ENCODE data around the gene TTLL12.

TTLL12 gene

DNA sequence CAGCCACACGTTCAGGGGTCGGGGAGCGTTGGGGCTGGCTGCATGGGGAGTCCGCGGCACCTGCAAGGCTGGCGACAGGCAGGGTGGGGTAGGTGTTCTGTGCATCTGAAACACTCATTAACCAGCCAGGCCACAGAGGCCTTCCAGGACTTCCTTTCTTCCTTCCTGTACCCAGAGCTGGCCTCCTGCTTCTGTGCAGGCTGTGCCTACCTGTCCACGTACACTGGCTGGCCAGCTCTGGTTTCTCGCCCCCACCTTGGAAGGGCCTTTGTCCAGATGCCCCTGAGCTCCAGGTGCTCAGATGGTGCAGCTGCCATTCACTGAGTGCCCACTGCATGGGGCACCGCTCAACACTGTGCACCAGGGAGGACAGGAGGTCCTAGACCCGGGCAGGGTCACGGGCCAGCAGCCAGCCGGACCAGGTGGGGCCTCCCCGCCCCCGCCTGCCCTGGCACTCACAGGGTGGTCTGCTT is 15.9 kb downstream of the TTLL12 start:
- DNase-seq, result no peak

GRCh38 chr22:43170131-43170480 is 16.8 kb downstream of the TTLL12 start:
- DNase-seq, result no peak

DNA sequence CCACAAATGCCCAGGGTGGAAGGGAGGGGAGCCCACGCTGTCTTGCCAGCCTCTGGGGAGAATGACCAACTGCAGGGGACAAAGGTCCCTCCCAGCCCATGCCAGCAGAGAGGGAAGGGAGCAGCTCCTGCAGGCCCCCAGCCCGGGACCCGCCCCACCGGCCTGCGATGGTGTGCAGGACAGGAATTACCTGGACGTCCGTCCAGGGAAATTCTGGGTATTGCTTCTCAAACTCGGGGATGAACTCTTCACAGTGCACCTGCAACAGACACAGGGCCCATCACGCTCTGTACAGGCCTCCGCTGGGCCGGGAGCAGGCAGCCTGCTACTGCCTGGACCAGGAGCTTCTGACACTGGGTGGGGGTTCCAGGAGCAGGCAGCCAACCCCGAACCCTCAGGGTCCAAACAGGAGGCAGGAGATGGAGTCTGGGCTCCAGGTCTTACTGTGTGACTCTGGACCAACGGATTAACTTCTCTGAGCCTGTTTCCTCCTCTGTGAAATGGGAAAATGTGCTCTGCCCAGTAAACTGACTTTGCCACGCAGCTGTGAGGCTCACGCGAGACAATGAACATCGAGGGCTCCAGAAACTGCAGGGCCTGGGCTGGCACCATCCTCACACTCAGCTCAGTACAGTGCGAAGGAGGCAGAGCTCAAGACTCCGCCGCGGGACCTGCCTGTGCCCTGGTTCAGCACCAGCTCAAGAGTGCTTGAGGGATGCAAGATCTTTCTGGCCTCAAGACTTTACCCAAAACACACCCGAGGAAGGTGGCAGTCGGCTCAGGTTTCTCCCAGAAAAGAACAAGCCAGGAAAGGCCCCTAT is 17.4 kb downstream of the TTLL12 start:
- DNase-seq, result no peak

DNA sequence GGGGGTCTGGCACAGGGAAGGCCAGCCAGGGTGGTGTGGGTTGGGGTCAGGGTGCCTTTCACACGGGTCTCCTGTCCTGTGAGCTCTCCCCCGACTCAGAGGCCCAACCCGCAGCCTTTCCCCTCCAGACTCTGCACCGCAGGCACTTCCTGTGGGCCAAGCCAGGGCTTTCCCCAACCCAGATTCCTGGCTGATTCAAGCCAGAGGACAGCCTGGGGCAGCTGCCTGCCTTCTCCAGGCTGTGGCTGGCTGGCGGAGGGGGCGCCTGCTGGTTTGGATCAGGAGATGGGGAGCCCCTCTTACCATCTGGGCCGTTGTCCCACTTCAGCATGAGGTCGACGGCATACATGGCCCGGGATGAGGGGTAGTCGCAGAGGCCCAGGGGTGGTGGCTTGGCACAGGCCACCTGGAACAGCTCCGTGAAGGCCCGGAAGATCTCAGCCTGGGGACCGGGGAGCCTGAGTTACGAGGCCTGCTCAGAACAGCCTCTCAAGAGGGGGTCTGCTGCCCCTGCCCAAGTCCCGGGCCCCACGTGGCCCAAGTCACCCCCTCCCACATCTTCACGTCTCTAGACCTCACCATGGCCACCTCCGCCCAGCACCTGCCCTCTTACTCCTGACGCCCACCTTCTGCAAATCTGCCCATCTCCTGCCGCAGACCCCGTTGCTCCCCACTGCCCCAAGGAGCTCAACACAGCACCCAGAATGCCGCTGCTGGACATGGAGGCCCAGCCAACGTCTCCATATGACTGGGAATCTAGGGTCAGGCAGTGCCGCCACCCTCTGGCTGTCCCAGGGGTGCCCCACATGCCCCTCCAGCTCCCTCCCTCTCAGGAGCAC is 18.2 kb downstream of the TTLL12 start:
- peak; percentile 54 for DNase-seq

DNA sequence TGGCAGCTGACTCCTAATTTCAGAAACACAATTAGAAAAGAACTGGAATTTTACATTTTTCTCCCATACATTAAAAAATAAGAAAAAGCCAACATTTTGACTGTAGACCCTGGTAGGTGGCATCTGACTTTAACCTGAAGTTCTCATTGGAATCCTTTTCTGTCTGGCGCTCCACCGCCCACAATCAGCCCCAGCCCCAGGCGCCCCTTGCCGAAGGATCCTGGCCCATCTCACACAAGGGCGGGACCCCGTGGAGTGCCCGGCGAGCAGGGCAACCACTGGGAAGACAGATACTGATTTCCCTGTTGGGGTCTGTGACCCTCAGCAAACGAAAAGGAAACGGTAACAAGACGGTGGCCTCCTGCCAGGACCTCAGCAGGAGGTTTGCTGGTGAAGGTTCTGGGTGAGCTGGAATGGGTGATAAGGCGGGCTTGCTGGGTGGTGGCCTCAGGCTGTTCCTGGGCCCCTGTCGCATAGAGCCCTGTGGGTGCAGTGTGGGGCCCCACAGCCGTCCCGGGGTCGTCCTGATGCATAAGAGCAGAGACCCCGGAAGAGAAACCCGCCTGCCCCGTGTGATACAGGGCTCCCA is 19.8 kb downstream of the TTLL12 start:
- no peak for DNase-seq

DNA sequence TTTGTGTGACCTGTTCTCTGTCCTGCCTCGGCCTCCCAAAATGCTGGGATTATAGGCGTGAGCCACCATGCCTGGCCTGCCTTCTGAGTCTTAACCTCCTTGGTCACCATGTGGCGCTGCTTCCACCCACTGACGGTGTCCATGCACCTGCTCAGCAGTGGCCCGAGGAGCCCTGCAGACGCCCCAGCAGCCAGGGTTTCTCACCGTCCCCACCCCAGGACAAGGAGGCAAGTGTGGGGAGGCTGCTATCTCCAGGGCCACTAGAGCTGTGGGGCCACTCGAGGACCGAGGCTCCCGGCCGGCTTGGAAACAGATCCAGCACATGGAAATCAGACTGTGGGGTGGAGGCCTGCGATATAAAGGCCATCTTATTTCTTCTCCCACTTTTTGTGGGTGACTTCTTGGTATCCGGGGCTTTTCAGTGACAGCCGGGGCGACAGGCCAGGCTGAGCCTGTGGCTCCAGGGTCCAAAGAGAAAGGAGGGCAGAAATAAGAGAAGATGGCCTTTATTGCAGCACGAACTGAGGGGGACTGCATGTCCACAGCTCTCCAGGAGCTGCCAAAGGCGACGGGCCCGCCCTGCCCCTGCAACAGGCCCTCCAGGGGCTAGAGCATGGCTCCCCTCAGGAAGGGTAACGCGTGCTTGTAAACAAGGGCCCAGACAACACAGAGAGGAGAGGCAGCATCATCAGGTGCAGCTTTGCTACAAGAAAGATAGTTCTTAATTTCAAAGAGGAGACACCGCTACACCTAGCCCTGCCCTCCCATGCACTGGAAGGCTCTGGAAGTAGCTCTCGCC is 20.6 kb downstream of the TTLL12 start:
- no peak for DNase-seq

- no peak for DNase-seq
Measured at GRCh38 chr22:43164636-43165035, 22.3 kb downstream of the TTLL12 start.

GRCh38 chr22:43163241-43163795 is 23.6 kb downstream of the TTLL12 start:
- no peak for DNase-seq

- DNase-seq, result no peak
Measured at GRCh38 chr22:43162412-43163150, 24.4 kb downstream of the TTLL12 start.

- no peak for DNase-seq
Measured at GRCh38 chr22:43160497-43161126, 26.3 kb downstream of the TTLL12 start.

DNA sequence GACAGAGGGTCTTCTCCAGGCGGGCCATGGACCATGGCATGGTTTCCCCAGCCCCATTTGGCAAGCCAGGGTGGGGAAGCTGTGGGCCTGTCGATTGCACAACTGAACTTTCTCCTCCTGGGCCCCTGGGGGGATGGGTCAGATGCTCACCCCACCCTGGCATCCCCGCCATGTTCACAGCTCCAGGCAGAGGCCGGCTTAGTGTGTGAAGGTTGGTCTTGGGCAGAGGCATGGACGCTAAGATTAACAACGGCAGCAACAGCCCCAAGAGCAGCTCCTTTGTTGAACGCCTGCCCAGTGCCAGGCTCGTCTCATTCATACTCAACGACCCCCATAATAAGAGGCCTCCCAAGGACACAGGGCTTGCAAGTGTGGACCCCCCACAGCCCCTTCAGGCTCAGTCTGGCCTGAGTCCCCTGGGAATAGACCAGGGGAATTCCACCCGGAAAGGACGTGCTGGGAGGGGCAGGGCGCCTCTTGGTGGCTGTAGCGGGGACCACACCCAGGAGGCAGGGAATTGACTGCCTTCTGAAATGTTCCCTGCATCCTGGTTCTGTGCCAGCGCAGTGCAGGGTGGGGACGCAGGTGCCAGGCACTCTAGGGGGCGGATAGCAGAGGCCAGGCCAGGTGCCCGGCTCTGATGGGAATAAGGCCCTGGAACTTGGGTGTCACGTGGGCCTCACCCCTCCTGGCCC is 27.3 kb downstream of the TTLL12 start:
- DNase-seq, result no peak

GRCh38 chr22:43158778-43159483 is 28.0 kb downstream of the TTLL12 start:
- DNase-seq, result no peak

- no peak for DNase-seq
Measured at GRCh38 chr22:43157874-43158546, 28.9 kb downstream of the TTLL12 start.

GRCh38 chr22:43156413-43156812 is 30.5 kb downstream of the TTLL12 start:
- DNase-seq, result no peak

GRCh38 chr22:43155789-43156188 is 31.1 kb downstream of the TTLL12 start:
- no peak for DNase-seq

GRCh38 chr22:43154887-43155536 is 31.9 kb downstream of the TTLL12 start:
- no peak for DNase-seq

DNA sequence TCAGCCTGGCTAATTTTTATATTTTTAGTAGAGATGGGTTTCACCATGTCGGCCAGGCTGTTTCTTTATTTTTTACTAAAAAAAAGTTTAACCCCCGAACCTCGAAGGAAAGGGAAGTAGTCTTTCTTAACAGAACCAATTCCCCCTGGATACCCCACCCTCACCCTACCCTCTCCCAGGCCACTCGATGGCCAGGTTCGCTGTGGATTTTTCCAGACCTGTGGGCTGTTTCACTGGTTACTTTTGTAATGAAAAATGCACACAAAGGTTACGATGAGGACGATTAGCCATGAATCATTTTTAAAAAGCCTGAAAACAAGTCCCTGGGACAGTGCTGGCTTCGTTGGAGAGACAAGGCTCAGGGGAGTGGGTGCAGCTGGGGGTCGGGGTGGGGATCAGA is 33.0 kb downstream of the TTLL12 start:
- DNase-seq, result no peak

- DNase-seq, result peak; percentile 31
Measured at GRCh38 chr22:43152357-43153071, 34.4 kb downstream of the TTLL12 start.

All from amniotic stem cell (primary cell).